ENCODE measurements around the gene ALX1. TPM values are rescaled to one million over a fixed set of nuclear protein-coding genes. Genes with fewer than 3 reads are reported as not detected.

Gene ALX1
- total RNA-seq, 1 donor from 2014 or later: 3.0 TPM

DNA sequence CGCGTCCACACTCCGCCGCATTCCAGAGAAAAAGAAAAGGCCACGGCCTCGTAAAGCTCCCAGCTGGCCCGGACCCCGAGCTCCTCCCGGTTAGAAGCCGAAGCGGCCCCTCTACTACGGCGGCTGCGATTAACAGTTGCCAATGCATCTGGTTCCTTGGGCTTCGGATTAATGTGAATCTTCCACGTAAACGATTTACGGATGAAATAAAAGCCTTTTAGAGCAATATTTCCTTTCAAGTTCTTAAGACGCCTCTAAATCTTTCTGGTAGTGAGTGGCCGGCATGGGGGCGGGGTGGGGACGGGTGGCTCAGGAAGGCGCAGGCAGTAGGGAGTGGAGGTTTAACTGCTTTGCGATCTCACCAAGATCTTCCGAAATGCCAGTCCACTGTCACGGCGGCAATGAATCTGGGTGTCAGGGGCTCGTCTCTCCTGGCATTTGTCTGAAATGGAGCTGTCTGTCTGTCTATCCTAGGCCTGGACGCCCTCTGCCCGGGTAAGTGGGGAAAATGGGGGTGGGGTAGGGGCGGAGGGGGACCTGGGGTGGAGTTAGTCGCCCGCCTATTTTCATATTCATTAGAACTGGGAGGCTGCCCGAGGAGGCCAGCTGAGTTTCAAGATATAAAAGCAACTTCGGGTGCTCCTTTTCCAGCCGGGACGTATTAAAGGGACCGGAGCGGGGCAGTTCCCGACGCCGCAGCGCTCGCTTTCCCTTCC, 413 bp upstream of the ALX1 start:
- peaks cover 72% of the 10 kb centered on the region for H3K27me3 Mint-ChIP-seq (ENCODE audit: unreplicated experiment)
- no peaks in the 10 kb centered on the region for H3K9me3 Mint-ChIP-seq (ENCODE audit: unreplicated experiment)
- no peak for DNase-seq (ENCODE audit: extremely low spot score, unreplicated experiment)
- peak overlapping the region; percentile 87 for H3K27ac Mint-ChIP-seq (ENCODE audit: unreplicated experiment)
- H3K4me3 Mint-ChIP-seq (ENCODE audit: unreplicated experiment): peak overlapping the region; percentile 93
- H3K4me1 Mint-ChIP-seq (ENCODE audit: unreplicated experiment): peaks cover 26% of the 10 kb centered on the region
- no peaks in the 10 kb centered on the region for H3K36me3 Mint-ChIP-seq (ENCODE audit: unreplicated experiment)
- TF ChIP-seq, protein P1, sequence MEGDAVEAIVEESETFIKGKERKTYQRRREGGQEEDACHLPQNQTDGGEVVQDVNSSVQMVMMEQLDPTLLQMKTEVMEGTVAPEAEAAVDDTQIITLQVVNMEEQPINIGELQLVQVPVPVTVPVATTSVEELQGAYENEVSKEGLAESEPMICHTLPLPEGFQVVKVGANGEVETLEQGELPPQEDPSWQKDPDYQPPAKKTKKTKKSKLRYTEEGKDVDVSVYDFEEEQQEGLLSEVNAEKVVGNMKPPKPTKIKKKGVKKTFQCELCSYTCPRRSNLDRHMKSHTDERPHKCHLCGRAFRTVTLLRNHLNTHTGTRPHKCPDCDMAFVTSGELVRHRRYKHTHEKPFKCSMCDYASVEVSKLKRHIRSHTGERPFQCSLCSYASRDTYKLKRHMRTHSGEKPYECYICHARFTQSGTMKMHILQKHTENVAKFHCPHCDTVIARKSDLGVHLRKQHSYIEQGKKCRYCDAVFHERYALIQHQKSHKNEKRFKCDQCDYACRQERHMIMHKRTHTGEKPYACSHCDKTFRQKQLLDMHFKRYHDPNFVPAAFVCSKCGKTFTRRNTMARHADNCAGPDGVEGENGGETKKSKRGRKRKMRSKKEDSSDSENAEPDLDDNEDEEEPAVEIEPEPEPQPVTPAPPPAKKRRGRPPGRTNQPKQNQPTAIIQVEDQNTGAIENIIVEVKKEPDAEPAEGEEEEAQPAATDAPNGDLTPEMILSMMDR (IDR thresholded peaks at IDR 0.05): no peak

DNA sequence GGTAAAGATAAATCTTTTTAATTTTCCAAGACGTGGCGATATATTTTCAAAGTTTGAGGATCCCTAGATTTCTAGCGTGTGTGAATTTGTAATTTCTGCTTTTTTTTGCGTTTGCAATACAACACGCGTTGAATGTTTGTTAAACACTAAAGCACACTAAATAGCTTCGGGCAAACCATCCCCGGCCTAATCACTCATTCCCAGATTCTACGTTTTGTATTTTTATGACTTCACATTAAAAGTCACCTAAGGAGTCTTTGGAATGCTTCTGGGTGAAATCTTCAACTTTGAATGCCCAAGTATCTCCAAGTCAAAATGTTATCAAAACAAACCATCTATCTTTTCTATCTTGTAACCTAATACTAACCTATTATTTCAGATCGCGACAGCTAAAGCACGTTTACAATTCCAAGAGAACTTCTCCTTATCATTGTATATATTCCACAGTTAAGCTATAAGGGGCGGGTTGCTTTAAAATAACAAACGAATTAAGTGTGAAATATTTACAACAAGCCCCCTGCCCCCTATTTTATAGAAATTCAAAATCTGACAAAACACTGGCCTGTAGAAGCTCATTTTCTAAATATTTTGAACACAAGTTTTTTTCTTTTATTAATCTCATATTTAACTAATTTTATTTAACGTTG, 1.1 kb downstream of the ALX1 start:
- TF ChIP-seq, protein P1 (IDR thresholded peaks at IDR 0.05): no peak
- no peak for DNase-seq (ENCODE audit: extremely low spot score, unreplicated experiment)
- Mint-ChIP-seq H3K27ac (ENCODE audit: unreplicated experiment) (peak overlapping the region; percentile 87), H3K9me3 (ENCODE audit: unreplicated experiment) (no peaks in the 10 kb centered on the region), H3K4me3 (ENCODE audit: unreplicated experiment) (peak overlapping the region; percentile 93), H3K4me1 (ENCODE audit: unreplicated experiment) (peaks cover 21% of the 10 kb centered on the region), H3K27me3 (ENCODE audit: unreplicated experiment) (peaks cover 70% of the 10 kb centered on the region), H3K36me3 (ENCODE audit: unreplicated experiment) (no peaks in the 10 kb centered on the region)

DNA sequence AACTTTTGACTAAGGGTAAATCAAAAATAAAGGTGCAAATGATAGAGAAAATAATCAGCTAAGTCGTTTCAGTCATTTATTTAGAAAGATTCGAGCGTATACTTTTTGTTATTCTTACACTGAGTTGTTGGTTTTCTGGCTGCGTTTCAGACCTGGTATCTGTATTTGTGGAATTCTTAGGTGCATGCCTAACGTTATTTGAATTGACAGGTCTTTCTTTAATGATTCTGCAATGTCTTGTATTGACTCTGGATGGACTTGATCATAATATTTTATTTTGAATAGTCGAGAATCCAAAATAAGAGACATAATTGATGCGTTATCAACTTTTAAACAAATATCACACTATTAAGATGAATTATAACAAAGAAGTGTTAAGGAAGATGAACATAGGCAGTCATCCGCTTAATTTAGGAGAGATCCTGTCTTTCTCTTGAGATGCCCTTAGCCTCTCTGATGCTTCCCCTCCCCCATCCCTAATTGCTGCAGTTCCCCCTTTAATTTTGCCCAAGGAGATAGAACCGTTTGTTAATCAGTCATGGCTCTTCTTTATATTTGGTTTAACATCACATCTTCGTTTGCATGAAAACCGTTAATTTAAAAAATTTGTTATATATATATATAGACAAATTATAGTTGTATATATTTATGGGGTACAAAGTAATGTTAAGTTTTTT, 1.8 kb downstream of the ALX1 start:
- H3K36me3 Mint-ChIP-seq (ENCODE audit: unreplicated experiment): no peaks in the 10 kb centered on the region
- TF ChIP-seq, protein P1 (IDR thresholded peaks at IDR 0.05): no peak
- H3K27me3 Mint-ChIP-seq (ENCODE audit: unreplicated experiment): peaks cover 70% of the 10 kb centered on the region
- peak overlapping the region; percentile 93 for H3K4me3 Mint-ChIP-seq (ENCODE audit: unreplicated experiment)
- H3K9me3 Mint-ChIP-seq (ENCODE audit: unreplicated experiment): no peaks in the 10 kb centered on the region
- H3K4me1 Mint-ChIP-seq (ENCODE audit: unreplicated experiment): peaks cover 21% of the 10 kb centered on the region
- no peak for DNase-seq (ENCODE audit: extremely low spot score, unreplicated experiment)
- no peak overlapping the region for H3K27ac Mint-ChIP-seq (ENCODE audit: unreplicated experiment)

DNA sequence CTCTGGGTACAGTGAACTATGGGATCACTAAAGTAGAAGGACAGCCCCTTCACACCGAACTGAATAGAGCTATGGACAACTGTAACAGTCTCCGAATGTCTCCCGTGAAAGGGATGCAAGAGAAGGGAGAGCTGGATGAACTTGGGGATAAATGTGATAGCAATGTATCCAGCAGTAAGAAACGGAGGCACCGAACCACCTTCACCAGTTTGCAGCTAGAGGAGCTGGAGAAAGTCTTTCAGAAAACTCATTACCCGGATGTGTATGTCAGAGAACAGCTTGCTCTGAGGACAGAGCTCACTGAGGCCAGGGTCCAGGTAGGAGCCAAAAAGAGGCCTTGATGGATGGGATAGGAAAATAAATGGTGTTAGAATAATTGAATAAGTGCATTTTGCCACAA, 3.5 kb downstream of the ALX1 start:
- Mint-ChIP-seq H3K27ac (ENCODE audit: unreplicated experiment) (no peak overlapping the region), H3K27me3 (ENCODE audit: unreplicated experiment) (peaks cover 55% of the 10 kb centered on the region), H3K4me1 (ENCODE audit: unreplicated experiment) (peaks cover 21% of the 10 kb centered on the region)

More for the DNA sequence above, 3.5 kb downstream of the ALX1 start:
- no peak overlapping the region for H3K4me3 Mint-ChIP-seq (ENCODE audit: unreplicated experiment)
- no peak for DNase-seq (ENCODE audit: extremely low spot score, unreplicated experiment)
- no peaks in the 10 kb centered on the region for H3K36me3 Mint-ChIP-seq (ENCODE audit: unreplicated experiment)
- TF ChIP-seq, protein P1 (IDR thresholded peaks at IDR 0.05): no peak
- H3K9me3 Mint-ChIP-seq (ENCODE audit: unreplicated experiment): no peaks in the 10 kb centered on the region

Measured in osteocyte (in vitro differentiated cells).